WTC11 (cell line): ENCODE results near the gene ETV2. TPM values are rescaled to one million over a fixed set of nuclear protein-coding genes. Genes with fewer than 3 reads are reported as not detected.

Source experiments
- ATAC-seq: fragments of 200-7000 bp; cut with Tn5 transposase; 2 replicates; pipeline ENCODE4 v1.10.0; 2021; ENCODE audit warnings: mild to moderate bottlenecking, moderate library complexity
- CTCF ChIA-PET: fragments of 300-600 bp; sonication (Branson Sonifier 250); formaldehyde crosslinking; loops from one replicate; lab custom pipeline; 2021; ENCODE audit warnings: antibody characterized with exemption; lab: Charles Lee
- POLR2A ChIA-PET: fragments of 350-600 bp; sonication (Branson Sonifier 250); formaldehyde crosslinking; loops from one replicate; lab custom pipeline; 2021; ENCODE audit warnings: antibody characterized with exemption; lab: Charles Lee
- DNase-seq: peaks from one replicate; pipeline ENCODE4 v3.0.0; 2021; ENCODE audit warnings: low spot score
- H3K27ac Mint-ChIP-seq: 2 replicates; pipeline ENCODE4 v1.8.0; 2021; ENCODE audit warnings: mixed read lengths
- H3K27me3 Mint-ChIP-seq: 2 replicates; pipeline ENCODE4 v1.8.0; 2021; ENCODE audit warnings: low read depth, mild to moderate bottlenecking, moderate library complexity, mixed read lengths
- H3K36me3 Mint-ChIP-seq: 2 replicates; pipeline ENCODE4 v1.8.0; 2021; ENCODE audit warnings: mixed read lengths
- H3K4me1 Mint-ChIP-seq: 2 replicates; pipeline ENCODE4 v1.8.0; 2022; ENCODE audit warnings: mixed read lengths
- H3K4me3 Mint-ChIP-seq: 2 replicates; pipeline ENCODE4 v1.8.0; 2021; ENCODE audit warnings: mild to moderate bottlenecking, moderate library complexity, mixed read lengths
- H3K9me3 Mint-ChIP-seq: 2 replicates; pipeline ENCODE4 v1.8.0; 2021; ENCODE audit warnings: mixed read lengths
- ATF1 ChIP-seq: sonication (generic); formaldehyde crosslinking; IDR thresholded peaks from 2 replicates; pipeline ENCODE4 v1.8.1; 2023; ENCODE audit warnings: mild to moderate bottlenecking, moderate library complexity, missing genetic modification reagents
- ELF4 ChIP-seq: sonication (generic); formaldehyde crosslinking; IDR thresholded peaks from 2 replicates; pipeline ENCODE4 v1.8.1; 2022; ENCODE audit warnings: low read depth, mild to moderate bottlenecking, moderate library complexity, missing genetic modification reagents
- FOXP1 ChIP-seq: sonication (generic); formaldehyde crosslinking; IDR thresholded peaks from 2 replicates; pipeline ENCODE4 v1.8.0; 2022; ENCODE audit warnings: missing genetic modification reagents, mild to moderate bottlenecking, moderate library complexity, borderline replicate concordance
- GABPB1 ChIP-seq: sonication (generic); formaldehyde crosslinking; IDR thresholded peaks from 2 replicates; pipeline ENCODE4 v1.8.1; 2023; ENCODE audit warnings: mild to moderate bottlenecking, missing genetic modification reagents
- GRHL2 ChIP-seq: fragments of 250-450 bp; sonication (Bioruptor Pico); IDR thresholded peaks from 2 replicates; pipeline ENCODE4 v1.8.0; 2022; ENCODE audit warnings: mild to moderate bottlenecking, moderate library complexity; ENCODE audit not compliant: insufficient replicate concordance, severe bottlenecking
- GTF2I ChIP-seq: fragments of 250-450 bp; sonication (Bioruptor Pico); conservative IDR thresholded peaks from 2 replicates; pipeline ENCODE4 v1.4.0; 2021; ENCODE audit warnings: mild to moderate bottlenecking
- HMGA2 ChIP-seq: fragments of 250-450 bp; sonication (Bioruptor Pico); IDR thresholded peaks from 2 replicates; pipeline ENCODE4 v1.4.0; 2021; ENCODE audit warnings: mild to moderate bottlenecking, moderate library complexity
- IRF2 ChIP-seq: sonication (generic); formaldehyde crosslinking; IDR thresholded peaks from 2 replicates; pipeline ENCODE4 v1.8.0; 2022; ENCODE audit warnings: low read depth, missing genetic modification reagents, borderline replicate concordance
- MYBL2 ChIP-seq: sonication (generic); formaldehyde crosslinking; IDR thresholded peaks from 2 replicates; pipeline ENCODE4 v1.8.1; 2023; ENCODE audit warnings: mild to moderate bottlenecking, moderate library complexity, missing genetic modification reagents
- NFATC4 ChIP-seq: fragments of 250-450 bp; sonication (Bioruptor Pico); IDR thresholded peaks from 2 replicates; pipeline ENCODE4 v1.9.0; 2021; ENCODE audit warnings: mild to moderate bottlenecking
- NFYB ChIP-seq: sonication (generic); formaldehyde crosslinking; conservative IDR thresholded peaks from 2 replicates; pipeline ENCODE4 v1.8.0; 2022; ENCODE audit warnings: low read depth, missing genetic modification reagents
- SMAD4 ChIP-seq: sonication (generic); formaldehyde crosslinking; IDR thresholded peaks from 2 replicates; pipeline ENCODE4 v1.8.0; 2022; ENCODE audit warnings: mild to moderate bottlenecking, missing genetic modification reagents
- SOX15 ChIP-seq: fragments of 250-450 bp; sonication (Bioruptor Pico); IDR thresholded peaks from 2 replicates; pipeline ENCODE4 v1.9.0; 2021; ENCODE audit warnings: mild to moderate bottlenecking
- SP1 ChIP-seq: sonication (generic); formaldehyde crosslinking; conservative IDR thresholded peaks from 2 replicates; pipeline ENCODE4 v1.8.1; 2022; ENCODE audit warnings: missing genetic modification reagents
- TEAD4 ChIP-seq: sonication (generic); formaldehyde crosslinking; IDR thresholded peaks from 2 replicates; pipeline ENCODE4 v1.8.0; 2022; ENCODE audit warnings: mild to moderate bottlenecking, missing genetic modification reagents
- ZNF317 ChIP-seq: sonication (generic); formaldehyde crosslinking; IDR thresholded peaks from 2 replicates; pipeline ENCODE4 v1.8.1; 2023; ENCODE audit warnings: low read depth, mild to moderate bottlenecking, moderate library complexity, missing genetic modification reagents, borderline replicate concordance
- total RNA-seq: library from RNA; stranded (reverse); gene quantifications from 3 replicates; pipeline ENCODE4 v1.2.3, GENCODE V29; 2021
- TF ChIP-seq, protein P1 (sequence below): sonication (generic); formaldehyde crosslinking; IDR thresholded peaks from 2 replicates; pipeline ENCODE4 v1.8.1; 2023; ENCODE audit warnings: mild to moderate bottlenecking, missing genetic modification reagents
- TF ChIP-seq, protein P2 (sequence below): sonication (generic); formaldehyde crosslinking; IDR thresholded peaks from 2 replicates; pipeline ENCODE4 v1.8.0; 2022; ENCODE audit warnings: mild to moderate bottlenecking, missing genetic modification reagents
- TF ChIP-seq, protein P3 (sequence below): fragments of 250-450 bp; sonication (Bioruptor Pico); IDR thresholded peaks from 2 replicates; pipeline ENCODE4 v1.9.0; 2021; ENCODE audit warnings: mild to moderate bottlenecking
- TF ChIP-seq, protein P4 (sequence below): sonication (generic); formaldehyde crosslinking; IDR thresholded peaks from 2 replicates; pipeline ENCODE4 v1.8.0; 2022; ENCODE audit warnings: mild to moderate bottlenecking, missing genetic modification reagents
- TF ChIP-seq, protein P5 (sequence below): sonication (generic); formaldehyde crosslinking; IDR thresholded peaks from 2 replicates; pipeline ENCODE4 v1.8.0; 2022; ENCODE audit warnings: mild to moderate bottlenecking, missing genetic modification reagents
- TF ChIP-seq, protein P6 (sequence below): sonication (generic); formaldehyde crosslinking; IDR thresholded peaks from 2 replicates; pipeline ENCODE4 v1.8.0; 2022; ENCODE audit warnings: mild to moderate bottlenecking, missing genetic modification reagents
- TF ChIP-seq, protein P7 (sequence below): sonication (generic); formaldehyde crosslinking; conservative IDR thresholded peaks from 2 replicates; pipeline ENCODE4 v1.8.1; 2023; ENCODE audit warnings: mild to moderate bottlenecking, low read depth, missing genetic modification reagents, moderate library complexity
- TF ChIP-seq, protein P8 (sequence below): fragments of 250-450 bp; sonication (Bioruptor Pico); IDR thresholded peaks from 2 replicates; pipeline ENCODE4 v1.9.0; 2021; ENCODE audit warnings: mild to moderate bottlenecking, borderline replicate concordance

Gene ETV2
- total RNA-seq, 1 experiment from 2014 or later, result 1.7 TPM

DNA sequence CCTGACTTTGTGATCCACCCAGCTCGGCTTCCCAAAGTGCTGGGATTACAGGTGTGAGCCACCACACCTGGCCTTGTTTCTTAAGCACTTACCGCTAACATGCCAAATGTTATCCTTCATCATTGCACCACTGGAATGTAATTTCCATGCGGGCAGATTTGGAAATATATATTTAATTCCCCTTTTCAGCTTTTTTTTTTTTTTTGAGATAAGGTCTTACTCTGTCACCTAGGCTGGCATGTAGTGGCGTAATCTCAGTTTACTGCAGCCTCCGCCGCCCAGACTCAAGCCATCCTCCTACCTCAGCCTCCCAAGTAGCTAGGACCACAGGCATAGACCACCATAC is 20.4 kb downstream of the ETV2 start (continued):
- TF ChIP-seq, protein P1, sequence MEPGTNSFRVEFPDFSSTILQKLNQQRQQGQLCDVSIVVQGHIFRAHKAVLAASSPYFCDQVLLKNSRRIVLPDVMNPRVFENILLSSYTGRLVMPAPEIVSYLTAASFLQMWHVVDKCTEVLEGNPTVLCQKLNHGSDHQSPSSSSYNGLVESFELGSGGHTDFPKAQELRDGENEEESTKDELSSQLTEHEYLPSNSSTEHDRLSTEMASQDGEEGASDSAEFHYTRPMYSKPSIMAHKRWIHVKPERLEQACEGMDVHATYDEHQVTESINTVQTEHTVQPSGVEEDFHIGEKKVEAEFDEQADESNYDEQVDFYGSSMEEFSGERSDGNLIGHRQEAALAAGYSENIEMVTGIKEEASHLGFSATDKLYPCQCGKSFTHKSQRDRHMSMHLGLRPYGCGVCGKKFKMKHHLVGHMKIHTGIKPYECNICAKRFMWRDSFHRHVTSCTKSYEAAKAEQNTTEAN (CRISPR knock-in tag), result no peak
- no peak for TF ChIP-seq SMAD4 (CRISPR knock-in tag)
- no peak for TF ChIP-seq ATF1
- TF ChIP-seq, protein P2, sequence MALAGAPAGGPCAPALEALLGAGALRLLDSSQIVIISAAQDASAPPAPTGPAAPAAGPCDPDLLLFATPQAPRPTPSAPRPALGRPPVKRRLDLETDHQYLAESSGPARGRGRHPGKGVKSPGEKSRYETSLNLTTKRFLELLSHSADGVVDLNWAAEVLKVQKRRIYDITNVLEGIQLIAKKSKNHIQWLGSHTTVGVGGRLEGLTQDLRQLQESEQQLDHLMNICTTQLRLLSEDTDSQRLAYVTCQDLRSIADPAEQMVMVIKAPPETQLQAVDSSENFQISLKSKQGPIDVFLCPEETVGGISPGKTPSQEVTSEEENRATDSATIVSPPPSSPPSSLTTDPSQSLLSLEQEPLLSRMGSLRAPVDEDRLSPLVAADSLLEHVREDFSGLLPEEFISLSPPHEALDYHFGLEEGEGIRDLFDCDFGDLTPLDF (CRISPR knock-in tag), result no peak
- TF ChIP-seq NFYB, result no peak
- TF ChIP-seq, protein P3, sequence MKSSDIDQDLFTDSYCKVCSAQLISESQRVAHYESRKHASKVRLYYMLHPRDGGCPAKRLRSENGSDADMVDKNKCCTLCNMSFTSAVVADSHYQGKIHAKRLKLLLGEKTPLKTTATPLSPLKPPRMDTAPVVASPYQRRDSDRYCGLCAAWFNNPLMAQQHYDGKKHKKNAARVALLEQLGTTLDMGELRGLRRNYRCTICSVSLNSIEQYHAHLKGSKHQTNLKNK, result no peak
- no peak for TF ChIP-seq SP1
- TF ChIP-seq FOXP1 (CRISPR knock-in tag), result no peak
- TF ChIP-seq TEAD4, result no peak
- TF ChIP-seq, protein P4, sequence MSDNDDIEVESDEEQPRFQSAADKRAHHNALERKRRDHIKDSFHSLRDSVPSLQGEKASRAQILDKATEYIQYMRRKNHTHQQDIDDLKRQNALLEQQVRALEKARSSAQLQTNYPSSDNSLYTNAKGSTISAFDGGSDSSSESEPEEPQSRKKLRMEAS (CRISPR knock-in tag), result no peak
- TF ChIP-seq, protein P5, sequence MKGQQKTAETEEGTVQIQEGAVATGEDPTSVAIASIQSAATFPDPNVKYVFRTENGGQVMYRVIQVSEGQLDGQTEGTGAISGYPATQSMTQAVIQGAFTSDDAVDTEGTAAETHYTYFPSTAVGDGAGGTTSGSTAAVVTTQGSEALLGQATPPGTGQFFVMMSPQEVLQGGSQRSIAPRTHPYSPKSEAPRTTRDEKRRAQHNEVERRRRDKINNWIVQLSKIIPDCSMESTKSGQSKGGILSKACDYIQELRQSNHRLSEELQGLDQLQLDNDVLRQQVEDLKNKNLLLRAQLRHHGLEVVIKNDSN, result no peak
- no peak for TF ChIP-seq GRHL2 (CRISPR knock-in tag)

DNA sequence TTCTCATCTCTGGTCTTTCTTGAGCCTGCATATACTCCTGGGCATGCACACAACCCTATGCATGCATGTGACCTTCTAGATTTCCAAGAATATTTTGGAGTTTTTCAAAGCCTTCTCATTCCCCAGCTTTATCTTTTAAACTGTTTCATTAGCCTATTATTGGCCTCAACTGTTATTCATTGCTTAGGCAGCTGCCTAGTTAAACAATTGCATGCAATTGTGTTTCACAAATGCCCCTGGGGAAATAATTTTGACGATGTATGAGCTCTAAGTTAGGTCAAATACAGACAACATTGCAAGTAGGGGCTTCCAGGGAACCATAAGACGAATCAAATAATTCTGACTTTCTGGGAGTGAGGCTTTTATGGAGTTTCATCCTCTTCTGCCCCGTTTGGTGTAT is 22.4 kb downstream of the ETV2 start:
- no peak for TF ChIP-seq MYBL2 (CRISPR knock-in tag)
- TF ChIP-seq, protein P6, sequence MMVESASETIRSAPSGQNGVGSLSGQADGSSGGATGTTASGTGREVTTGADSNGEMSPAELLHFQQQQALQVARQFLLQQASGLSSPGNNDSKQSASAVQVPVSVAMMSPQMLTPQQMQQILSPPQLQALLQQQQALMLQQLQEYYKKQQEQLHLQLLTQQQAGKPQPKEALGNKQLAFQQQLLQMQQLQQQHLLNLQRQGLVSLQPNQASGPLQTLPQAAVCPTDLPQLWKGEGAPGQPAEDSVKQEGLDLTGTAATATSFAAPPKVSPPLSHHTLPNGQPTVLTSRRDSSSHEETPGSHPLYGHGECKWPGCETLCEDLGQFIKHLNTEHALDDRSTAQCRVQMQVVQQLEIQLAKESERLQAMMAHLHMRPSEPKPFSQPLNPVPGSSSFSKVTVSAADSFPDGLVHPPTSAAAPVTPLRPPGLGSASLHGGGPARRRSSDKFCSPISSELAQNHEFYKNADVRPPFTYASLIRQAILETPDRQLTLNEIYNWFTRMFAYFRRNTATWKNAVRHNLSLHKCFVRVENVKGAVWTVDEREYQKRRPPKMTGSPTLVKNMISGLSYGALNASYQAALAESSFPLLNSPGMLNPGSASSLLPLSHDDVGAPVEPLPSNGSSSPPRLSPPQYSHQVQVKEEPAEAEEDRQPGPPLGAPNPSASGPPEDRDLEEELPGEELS (CRISPR knock-in tag), result no peak
- TF ChIP-seq ELF4 (CRISPR knock-in tag), result no peak
- TF ChIP-seq HMGA2 (CRISPR knock-in tag), result no peak
- TF ChIP-seq, protein P7, sequence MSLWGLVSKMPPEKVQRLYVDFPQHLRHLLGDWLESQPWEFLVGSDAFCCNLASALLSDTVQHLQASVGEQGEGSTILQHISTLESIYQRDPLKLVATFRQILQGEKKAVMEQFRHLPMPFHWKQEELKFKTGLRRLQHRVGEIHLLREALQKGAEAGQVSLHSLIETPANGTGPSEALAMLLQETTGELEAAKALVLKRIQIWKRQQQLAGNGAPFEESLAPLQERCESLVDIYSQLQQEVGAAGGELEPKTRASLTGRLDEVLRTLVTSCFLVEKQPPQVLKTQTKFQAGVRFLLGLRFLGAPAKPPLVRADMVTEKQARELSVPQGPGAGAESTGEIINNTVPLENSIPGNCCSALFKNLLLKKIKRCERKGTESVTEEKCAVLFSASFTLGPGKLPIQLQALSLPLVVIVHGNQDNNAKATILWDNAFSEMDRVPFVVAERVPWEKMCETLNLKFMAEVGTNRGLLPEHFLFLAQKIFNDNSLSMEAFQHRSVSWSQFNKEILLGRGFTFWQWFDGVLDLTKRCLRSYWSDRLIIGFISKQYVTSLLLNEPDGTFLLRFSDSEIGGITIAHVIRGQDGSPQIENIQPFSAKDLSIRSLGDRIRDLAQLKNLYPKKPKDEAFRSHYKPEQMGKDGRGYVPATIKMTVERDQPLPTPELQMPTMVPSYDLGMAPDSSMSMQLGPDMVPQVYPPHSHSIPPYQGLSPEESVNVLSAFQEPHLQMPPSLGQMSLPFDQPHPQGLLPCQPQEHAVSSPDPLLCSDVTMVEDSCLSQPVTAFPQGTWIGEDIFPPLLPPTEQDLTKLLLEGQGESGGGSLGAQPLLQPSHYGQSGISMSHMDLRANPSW, result no peak
- no peak for TF ChIP-seq GTF2I (CRISPR knock-in tag)
- no peak for TF ChIP-seq SOX15 (CRISPR knock-in tag)
- TF ChIP-seq NFATC4, result no peak
- TF ChIP-seq GABPB1 (CRISPR knock-in tag), result no peak
- TF ChIP-seq ZNF317, result no peak
- no peak for TF ChIP-seq IRF2 (CRISPR knock-in tag)
- TF ChIP-seq, protein P8, sequence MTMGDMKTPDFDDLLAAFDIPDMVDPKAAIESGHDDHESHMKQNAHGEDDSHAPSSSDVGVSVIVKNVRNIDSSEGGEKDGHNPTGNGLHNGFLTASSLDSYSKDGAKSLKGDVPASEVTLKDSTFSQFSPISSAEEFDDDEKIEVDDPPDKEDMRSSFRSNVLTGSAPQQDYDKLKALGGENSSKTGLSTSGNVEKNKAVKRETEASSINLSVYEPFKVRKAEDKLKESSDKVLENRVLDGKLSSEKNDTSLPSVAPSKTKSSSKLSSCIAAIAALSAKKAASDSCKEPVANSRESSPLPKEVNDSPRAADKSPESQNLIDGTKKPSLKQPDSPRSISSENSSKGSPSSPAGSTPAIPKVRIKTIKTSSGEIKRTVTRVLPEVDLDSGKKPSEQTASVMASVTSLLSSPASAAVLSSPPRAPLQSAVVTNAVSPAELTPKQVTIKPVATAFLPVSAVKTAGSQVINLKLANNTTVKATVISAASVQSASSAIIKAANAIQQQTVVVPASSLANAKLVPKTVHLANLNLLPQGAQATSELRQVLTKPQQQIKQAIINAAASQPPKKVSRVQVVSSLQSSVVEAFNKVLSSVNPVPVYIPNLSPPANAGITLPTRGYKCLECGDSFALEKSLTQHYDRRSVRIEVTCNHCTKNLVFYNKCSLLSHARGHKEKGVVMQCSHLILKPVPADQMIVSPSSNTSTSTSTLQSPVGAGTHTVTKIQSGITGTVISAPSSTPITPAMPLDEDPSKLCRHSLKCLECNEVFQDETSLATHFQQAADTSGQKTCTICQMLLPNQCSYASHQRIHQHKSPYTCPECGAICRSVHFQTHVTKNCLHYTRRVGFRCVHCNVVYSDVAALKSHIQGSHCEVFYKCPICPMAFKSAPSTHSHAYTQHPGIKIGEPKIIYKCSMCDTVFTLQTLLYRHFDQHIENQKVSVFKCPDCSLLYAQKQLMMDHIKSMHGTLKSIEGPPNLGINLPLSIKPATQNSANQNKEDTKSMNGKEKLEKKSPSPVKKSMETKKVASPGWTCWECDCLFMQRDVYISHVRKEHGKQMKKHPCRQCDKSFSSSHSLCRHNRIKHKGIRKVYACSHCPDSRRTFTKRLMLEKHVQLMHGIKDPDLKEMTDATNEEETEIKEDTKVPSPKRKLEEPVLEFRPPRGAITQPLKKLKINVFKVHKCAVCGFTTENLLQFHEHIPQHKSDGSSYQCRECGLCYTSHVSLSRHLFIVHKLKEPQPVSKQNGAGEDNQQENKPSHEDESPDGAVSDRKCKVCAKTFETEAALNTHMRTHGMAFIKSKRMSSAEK (CRISPR knock-in tag), result no peak
- TF ChIP-seq, all 79 proteins: peak for 0
- Mint-ChIP-seq H3K36me3 (peaks cover 4% of the 10 kb centered on the region), H3K9me3 (no peaks in the 10 kb centered on the region), H3K27me3 (peaks cover 5% of the 10 kb centered on the region), H3K4me3 (no peak overlapping the region), H3K27ac (no peak overlapping the region), H3K4me1 (no peaks in the 10 kb centered on the region)
- POLR2A ChIA-PET, result no interaction called here
- ATAC-seq, result no peak
- no peak for DNase-seq
- CTCF ChIA-PET, result no interaction called here
